ENCODE measurements around the gene TEX2.

Gene TEX2

DNA sequence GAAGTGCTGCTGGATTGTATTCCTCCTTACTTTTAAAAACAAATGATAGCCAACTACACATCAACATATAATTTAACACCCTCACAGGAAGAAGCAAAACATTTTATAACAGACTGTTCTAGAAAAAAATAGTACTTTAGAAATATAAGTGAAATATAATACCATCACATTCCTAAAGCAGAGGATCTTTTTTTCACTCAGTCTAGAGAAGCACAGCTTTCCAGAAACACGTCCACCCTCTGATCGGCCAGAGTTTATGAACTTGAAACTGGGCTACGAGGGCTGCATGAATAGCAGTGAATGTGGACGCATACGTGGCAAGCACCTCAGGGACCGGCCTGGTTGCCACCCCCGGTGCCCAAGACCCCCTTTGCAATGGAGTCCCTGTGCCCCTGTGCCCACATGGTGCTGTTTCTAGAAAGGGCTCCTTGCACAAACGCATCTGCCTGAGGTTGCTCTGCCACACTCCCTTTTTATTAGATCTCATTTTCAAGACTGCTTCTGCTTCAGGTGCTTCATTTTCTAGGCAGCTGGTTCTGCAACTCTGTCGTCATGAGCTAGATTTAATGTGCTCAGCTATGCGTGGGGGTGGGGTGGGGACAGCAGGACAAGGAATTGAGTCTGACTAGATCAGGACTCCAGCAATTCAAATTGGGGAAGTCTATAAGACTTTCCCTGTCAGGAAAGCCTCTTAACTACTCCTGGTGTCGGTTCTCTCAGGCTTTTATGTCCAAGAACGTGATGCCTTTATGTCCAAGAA, 104.0 kb downstream of the TEX2 start:
- DNase-seq (ENCODE audit: low read depth in 3 of 3): no peak

DNA sequence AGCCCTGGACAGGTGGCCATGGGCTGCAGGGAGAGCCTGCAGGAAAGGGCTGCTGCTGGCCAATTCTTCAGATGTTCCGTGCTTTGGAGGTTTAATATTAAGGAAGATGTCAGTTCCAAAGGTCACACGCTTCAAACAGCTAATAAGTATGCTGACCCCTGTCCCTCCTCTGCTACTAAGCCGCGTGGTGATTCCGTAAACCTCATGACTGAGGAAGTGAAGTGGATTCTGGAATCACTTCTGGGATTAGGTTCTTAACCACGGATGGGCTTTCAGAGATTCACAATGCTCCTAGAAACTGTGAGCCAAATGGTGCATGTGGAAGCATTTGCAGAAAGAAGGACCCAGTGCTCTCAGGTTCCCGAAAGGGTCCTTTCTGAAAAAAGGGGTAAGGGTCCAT, 104.7 kb downstream of the TEX2 start:
- DNase-seq (ENCODE audit: low read depth in 3 of 3): no peak

DNA sequence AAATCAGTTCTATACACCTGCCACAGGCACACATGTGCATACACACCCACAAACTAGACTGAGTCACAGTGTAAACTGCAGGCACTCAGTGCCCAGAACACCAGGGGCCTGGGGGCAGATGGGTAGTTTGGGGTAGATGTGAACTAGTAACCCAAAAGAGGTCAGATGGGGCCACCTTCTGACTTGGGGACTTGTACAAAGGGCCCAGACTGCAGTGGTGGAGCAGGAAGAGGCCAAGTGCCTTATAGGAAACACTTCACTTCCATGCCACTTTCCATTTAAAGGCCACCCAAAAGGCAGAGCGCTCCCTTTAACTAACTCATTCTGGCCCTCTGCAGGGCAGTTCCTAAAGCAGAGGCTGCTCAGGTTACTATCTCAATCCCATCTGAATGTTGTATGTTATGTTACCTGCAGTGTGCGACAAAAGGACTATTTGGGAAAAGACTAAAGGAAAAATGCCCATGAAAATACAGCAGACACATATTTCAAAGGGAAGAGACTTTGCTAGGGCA, 105.3 kb downstream of the TEX2 start:
- no peak for DNase-seq (ENCODE audit: low read depth in 3 of 3)

DNA sequence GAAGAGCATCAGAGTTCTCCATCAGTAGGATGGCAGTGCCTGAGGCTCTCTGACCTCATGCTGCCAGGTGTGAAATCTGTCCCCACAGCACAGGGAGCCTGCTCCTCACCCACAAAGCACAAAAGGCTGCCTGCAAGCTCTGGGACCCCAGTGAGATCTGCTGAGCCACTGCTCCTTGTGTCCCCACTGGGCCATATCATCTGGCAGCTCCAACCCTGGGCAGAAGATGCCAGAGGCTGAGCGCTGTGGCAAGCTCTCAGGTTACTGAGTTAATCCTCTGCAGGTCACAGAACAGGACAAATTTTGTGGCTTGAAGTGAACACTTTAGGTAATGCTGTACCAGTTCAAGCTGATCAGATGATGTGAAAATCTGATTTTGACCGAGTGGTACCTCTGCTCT, 106.4 kb downstream of the TEX2 start:
- DNase-seq (ENCODE audit: low read depth in 3 of 3): no peak

DNA sequence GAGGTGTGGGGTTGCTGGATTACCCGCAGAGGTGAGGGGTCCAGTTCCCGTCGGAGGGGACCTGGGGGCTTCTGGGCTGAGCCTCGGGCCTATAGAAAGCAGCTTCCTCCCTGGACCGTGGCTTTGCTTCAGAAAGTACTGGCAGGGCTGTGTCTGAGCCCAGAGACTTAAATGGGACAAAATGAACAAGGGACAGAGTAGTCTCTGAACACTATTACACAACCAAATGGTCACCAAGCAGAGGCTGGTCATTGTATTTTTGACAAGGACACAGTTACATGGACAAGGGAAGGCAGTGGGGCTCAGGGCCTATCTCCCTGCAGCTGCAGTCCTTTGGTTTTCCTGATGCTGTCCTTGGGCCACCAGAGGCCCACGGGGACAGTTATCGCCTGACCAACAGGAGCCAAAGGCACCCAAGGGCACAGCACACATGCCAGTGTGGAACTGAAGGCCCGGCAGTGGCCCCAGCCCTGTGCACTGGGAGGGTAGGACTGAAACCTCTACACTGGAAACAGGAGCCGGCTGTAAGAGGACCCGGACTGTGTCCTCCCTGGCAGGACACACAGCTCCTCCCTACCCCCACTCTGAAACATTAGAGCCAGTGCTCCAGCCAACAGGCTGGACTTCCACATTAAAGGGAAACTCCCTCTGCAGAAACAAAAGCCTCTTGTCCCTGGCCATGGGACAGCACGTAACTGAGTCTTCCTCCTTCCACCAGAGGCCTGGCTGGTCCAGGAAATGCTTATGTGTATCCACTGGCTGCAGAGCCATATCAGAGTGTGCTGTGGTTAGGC, 107.1 kb downstream of the TEX2 start:
- no peak for DNase-seq (ENCODE audit: low read depth in 3 of 3)

DNA sequence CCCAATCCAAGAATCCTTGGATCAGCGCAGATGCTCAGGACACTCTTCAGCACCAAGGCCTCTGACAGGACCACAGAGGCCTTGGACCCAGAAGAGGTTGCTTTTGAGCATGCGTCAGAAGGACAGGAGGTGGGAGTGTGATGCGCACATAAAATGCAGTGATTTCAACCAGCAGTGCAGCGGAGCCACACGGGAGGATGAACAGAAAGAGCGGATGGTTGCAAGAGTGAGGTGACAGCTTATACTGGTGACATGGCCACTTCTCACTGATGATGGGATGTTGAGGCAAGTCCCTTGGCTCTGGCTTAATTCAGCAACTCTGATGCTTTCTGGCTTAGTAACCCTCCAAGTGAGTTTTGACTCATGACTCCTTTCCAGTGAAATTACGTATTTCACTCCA, 107.9 kb downstream of the TEX2 start:
- no peak for DNase-seq (ENCODE audit: low read depth in 3 of 3)

DNA sequence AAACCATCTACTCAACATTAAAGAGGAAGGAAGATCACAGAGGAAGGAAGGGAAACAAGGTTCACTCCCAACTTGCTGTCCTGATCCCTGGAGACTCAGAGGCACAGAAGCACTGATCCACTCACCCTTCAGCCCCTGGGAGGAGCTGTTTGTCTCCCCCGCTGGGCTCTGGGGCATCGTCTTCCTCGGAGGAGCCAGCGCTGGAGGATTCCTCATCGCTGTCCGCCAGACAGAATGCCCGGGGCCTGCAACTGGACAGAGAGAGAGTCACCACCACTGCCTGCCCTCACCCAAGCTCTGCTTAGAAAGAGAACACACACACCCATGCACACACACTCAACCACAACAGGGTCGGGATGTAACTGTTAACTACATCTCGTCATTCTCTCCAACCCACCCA, 108.3 kb downstream of the TEX2 start:
- no peak for DNase-seq (ENCODE audit: low read depth in 3 of 3)

DNA sequence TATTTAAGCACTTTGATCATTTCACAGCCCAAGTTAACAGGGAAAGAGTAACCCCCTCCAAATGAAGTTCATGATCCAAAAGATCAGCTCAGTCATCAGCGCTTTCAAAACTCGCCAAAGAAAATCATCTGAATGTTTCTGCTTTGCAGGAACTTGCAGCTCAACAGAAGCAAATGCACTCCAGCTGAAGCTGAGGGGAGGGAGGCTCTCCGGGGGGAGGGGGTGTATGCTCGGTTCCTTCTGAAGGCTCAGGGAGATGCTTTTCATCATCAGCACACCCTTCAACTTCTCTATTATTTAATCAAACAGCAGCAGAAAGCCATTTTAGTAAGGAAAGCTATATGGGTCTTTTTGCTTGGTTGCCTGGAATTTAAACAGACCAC, 108.8 kb downstream of the TEX2 start:
- no peak for DNase-seq (ENCODE audit: low read depth in 3 of 3)

DNA sequence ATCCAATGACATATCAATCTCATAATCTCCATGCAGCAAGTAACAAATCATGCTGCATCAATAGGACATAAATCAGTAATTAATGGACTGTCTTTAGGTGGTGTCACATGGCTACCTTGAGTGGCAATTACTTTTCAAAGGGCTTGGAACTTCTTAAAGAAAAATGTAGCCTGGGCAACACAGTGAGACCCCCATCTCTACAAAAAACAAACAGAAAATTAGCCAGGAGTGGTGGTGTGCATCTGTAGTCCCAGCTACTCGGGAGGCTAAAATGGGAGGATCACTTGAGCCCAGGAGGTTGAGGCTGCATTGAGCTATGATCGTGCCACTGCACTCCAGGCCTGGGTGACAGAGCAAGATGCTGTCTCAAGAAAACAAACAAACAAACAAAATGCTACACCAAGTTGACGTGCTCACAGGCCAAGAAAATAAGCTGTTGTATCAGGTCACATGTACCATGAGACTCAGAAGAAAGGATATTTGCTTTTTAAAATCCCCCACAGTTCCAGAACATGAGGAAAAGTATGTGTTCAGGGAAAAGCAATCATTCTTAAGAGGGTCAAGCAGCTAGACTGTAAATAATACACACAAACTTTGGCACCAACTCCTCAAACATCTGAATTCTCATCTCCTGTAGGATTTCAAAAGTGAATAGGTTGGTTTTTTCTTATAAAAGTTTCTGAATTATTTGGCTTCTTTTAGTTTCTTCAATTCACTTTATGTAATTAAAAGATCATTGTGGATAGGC, 109.3 kb downstream of the TEX2 start:
- no peak for DNase-seq (ENCODE audit: low read depth in 3 of 3)

DNA sequence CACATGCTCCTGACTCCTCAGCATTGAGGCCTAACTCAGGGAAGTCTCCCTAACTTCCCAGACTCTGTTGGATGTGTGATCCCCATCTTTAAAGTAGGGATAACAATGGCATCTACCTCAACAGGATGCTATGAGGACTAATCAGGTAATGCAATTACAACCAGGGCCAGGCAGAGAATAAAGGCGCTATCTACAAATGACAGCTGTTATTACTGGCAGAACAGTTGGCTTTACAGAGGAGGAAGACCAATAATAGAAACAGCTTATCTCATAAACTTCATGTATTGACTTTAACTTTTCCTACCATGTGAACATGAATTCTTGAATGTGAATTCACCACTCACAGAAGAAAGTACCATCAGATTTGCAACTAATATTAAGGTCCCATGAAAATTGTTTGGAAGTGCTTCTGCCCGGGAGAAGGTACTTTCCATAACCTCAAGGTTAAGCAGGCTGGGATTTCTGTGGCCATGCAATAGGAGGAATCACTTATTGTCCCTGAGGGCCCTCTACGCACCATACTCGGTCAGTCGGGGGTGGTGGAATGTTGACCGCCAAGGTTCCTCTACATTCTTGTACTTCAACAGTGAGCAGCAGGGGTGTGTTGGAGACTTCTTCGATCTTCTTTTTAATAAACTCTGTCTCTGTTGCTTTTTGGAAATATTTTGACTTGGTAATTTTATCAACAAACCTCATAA, 110.5 kb downstream of the TEX2 start:
- no peak for DNase-seq (ENCODE audit: low read depth in 3 of 3)

DNA sequence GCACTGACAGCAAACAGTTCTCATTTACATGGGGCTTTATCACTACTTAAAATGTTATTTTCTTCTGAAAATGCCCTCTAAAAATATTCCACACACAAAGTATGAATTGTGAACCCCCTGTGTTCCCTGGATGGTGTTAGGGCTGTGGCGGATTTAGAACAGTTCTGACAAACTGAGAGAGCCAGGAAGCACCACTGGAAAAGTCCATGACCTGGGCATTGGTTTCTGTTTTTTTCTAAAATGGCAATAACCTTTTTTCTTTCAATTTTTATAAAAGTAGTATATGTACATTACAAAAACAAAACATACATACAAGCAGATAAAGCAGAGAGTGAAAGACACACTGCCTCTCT, 112.1 kb downstream of the TEX2 start:
- DNase-seq (ENCODE audit: low read depth in 3 of 3): no peak

DNA sequence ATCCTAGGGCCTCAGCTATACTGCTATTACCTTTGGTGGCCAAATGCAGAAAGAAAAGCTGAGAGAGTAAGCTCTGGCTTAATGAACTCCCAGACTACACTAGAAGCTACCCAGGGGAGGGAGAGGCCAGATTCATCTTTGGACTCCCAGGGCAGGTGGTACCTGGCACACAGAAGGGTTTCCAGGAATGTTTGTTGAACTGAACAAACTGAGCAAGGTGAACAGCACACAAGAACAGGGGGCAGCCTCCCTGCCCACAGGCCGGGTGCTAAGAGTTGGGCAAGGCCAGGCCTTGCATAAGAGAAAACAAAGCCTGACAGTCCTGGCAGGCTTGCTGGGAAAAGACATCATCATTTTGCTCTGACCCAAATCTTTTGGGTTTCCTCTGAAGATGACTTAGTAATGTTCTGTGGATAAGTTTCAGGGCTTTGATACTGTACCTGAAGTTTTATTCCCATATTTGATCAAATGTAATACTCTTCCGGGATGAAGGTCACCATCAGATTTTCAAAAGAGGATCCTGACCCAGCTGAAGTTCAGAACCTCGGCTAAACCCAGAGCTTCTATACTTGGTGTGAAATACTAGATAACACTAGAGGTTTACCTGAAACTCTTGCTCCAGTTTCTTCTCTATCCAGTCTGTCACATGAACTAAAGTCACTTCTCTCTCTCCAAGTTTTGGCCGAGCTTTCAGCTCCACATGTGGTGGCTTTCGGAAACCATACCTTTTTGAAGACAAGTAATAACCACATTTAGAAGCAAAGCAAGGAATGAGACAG, 112.6 kb downstream of the TEX2 start:
- DNase-seq (ENCODE audit: low read depth in 3 of 3): no peak

DNA sequence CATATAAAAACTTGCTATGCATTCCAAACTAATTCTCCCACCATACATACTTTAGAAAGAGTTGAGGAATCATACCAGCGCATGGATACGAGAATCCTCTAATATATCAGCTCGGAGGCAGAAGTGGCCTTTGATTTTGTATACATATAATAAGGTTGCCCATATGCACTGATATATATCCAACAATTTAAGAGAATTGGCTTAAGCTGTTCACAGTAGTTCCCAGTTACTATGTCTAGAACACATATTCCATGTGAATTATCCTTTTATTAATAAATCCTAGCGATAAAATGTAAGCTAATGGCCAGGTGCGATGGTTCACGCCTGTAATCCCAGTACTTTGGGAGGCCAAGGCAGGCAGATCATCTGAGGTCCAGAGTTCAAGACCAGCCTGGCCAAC, 113.9 kb downstream of the TEX2 start:
- DNase-seq (ENCODE audit: low read depth in 3 of 3): no peak

DNA sequence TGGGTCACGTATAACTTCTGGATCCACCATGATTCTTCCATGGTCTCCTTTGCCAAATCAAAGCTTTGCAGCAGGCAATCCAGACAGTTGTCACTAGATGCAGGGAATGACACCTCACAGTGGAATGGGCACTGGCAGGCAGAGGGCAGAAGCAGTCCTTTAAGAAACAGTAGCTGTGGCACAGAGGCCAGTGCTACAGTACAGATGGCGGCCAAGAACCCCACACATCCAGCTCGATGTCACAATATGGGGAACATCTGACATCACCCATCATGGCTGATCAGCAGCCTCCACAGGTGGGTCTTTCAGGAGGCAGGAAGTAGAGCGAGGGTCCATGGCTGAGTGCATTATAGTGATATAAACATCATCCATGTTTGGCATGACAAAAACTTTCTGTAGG, 114.4 kb downstream of the TEX2 start:
- no peak for DNase-seq (ENCODE audit: low read depth in 3 of 3)

DNA sequence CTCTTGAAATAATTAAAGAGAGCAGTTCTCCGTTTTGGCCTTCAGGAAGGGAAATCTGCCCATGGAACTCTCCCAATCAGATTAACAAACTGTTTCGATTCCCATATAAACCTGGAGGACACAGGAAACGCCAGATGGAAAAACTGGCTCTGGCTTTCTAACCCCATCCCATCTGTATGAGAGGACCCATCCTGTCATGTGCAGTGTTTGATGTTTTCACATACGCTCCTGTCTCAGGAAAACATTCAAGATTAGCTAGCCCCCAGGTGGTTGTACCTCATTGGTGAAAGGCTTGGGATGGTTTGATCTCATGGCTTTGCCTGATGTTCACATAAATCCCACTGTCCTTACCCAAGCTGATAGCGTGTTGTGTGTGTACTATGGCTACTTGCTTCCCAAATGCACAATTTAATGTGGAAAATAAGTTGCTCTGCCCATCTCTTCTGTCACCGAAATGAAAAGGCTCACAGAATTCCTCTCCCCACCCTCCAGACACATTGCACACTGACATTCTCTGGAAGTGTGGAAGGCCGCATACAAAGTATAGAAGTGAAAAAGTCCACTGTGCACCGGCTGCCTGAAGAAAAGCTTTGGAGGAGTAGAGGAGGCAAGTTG, 114.9 kb downstream of the TEX2 start:
- no peak for DNase-seq (ENCODE audit: low read depth in 3 of 3)

DNA sequence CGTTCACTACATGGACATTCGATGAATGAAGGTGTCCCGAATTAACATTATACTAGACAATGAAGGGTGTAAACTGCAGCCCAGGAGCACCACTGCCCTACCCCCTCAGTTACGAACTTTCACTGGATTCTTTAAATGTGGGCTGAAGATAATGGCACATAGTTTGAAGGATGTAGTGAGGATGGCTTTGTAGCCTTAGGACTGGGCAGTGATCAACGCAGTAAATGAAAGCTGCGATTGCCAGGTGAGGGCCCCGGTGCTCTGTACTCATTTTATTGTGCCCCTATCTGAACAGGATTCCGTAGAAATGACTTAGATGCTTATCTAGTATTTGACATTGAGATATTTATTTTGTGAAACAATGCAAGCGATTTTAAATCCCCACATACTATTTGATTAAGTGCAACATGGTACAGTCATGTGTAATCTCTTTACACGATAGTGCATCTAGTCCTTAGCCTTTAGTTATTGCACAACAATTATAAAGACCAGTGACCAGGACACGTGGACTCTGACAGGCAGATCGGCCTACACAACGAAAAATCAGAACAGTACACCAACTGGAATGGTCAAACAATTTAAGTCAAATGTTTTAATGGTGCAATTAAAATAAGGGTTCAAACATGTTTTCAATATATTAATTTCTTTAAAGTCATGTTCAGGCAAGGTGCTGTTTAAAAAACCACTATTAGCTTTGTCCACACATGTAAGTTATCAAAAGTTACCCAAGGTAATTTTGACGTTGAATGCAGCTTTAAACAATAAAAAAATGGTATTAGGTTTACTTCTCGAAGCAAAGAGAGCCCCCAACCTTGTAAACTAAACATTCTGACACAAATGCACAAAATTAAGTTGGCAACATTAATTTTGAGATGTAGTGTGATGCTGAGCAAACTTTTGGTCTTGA, 115.7 kb downstream of the TEX2 start:
- no peak for DNase-seq (ENCODE audit: low read depth in 3 of 3)

DNA sequence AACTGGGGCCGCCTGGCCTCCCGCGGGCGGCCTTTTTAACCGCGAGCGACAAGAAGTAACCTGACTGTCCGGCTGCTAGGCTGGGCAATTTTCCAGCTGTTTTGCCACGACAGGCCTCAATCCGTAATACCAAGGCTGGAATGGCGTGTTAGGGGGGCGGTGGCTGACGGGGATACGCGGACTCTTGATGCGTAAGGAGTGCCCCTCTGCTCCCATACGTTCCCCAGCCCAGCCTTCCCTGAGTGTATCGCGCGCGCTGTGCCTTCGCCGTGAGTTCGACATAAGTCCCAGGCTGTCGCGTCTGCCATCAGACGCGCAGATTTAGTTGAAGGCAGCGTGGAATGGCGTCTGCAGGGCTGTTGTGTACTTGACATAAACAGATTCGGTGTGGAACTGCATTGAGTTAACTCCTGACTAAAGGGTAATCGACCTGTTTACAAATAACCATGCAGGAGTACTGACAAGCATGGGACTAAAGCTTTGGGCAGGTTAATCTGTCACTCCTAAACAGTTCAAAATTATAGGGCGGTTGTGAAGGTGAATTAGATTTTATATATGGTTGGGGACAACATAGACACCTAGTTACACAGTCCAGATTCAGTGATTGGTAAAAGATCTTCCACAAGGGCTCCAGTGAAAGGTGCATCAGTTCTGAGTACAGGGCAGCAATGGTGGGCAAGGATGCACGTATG, 116.5 kb downstream of the TEX2 start:
- DNase-seq (ENCODE audit: low read depth in 3 of 3): peak in 2 of 3 experiments; percentile 33 to 41

DNA sequence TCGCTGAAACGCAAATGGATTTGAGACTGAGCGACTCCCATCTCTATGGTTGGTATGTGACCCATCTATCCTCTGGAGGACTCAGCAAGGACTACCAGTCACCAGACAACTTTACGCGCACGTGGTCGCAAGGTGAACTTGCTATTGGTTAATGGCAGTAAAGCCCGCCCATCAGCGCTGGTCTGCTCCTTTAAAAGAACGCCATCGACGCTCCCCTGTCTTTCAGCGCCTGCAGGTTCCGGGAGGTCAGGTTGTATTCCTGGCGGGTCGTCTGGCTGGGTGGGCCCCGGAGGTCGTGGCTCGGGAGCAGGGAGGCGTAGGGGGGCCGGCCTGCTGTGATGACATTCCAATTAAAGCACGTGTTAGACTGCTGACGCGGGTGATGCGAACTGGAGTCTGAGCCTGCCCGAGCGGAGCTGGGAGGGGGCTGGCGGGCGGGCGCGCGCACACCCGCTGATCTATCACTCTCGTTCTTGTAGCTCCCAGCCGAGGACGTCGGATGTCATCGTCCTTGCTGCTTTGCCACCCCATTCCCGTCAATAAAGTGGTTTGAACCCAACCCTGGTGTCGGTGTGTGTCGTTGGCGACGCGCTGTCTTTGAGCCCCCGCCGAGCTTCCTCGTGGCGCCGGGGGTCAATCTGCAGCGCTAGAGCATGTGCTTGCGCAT, 117.2 kb downstream of the TEX2 start:
- peak; percentile 86 to 94 (median 91) for DNase-seq (ENCODE audit: low read depth in 3 of 3)

DNA sequence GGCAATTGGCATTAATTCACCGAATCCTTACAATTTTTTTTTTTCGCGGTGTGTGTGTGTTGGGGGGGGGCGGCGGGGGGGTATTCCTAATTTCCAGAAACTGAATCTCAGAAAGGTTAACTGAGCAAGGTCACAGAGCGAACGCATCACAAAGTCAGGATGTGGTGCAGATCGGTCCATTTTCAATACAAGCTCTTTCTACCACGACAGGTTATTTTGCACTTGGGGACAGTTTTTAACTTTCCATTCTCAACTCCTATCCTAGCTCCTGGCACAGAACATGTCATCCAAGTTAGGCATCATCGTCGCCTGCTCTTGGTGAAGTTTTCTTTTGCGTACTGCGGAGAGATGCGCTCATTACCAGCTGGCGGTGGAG, 117.7 kb downstream of the TEX2 start:
- no peak for DNase-seq (ENCODE audit: low read depth in 3 of 3)
